Hepatocyte (in vitro differentiated cells): ENCODE measurements around the gene UGT1A5. TPM values are rescaled to one million over a fixed set of nuclear protein-coding genes. Genes with fewer than 3 reads are reported as not detected.

Experiments used
- DNase-seq: peaks from one replicate; pipeline ENCODE4 v3.0.0-alpha.2; 2016; ENCODE audit warnings: low spot score
- H2AFZ ChIP-seq: fragments of 200-600 bp; sonication (generic); 2 replicates; pipeline ENCODE4 v1.6.0; 2016; ENCODE audit warnings: antibody characterized with exemption, mild to moderate bottlenecking
- H3K27ac ChIP-seq: fragments of 200-600 bp; sonication (generic); 2 replicates; pipeline ENCODE4 v1.5.1; 2016; ENCODE audit warnings: mild to moderate bottlenecking
- H3K27me3 ChIP-seq: fragments of 200-600 bp; sonication (generic); 2 replicates; pipeline ENCODE4 v1.6.1; 2016
- H3K36me3 ChIP-seq: fragments of 200-600 bp; sonication (generic); replicated peaks from 2 replicates; pipeline ENCODE4 v1.5.1; 2016; ENCODE audit warnings: low read depth; ENCODE audit not compliant: insufficient read depth
- H3K4me1 ChIP-seq: fragments of 200-600 bp; sonication (generic); 2 replicates; pipeline ENCODE4 v1.5.1; 2016; ENCODE audit warnings: mild to moderate bottlenecking, moderate library complexity; ENCODE audit not compliant: insufficient read depth
- H3K4me2 ChIP-seq: fragments of 200-600 bp; sonication (generic); 2 replicates; pipeline ENCODE4 v1.6.0; 2016
- H3K4me3 ChIP-seq: fragments of 200-600 bp; sonication (generic); 2 replicates; pipeline ENCODE4 v1.5.1; 2016; ENCODE audit warnings: mild to moderate bottlenecking
- H3K79me2 ChIP-seq: fragments of 200-600 bp; sonication (generic); 2 replicates; pipeline ENCODE4 v1.6.0; 2017; ENCODE audit warnings: mild to moderate bottlenecking
- H3K9me2 ChIP-seq: fragments of 200-600 bp; sonication (generic); replicated peaks from 2 replicates; pipeline ENCODE4 v1.6.0; 2017; ENCODE audit warnings: mild to moderate bottlenecking; ENCODE audit not compliant: insufficient read depth
- H3K9me3 ChIP-seq: fragments of 200-600 bp; sonication (generic); 2 replicates; pipeline ENCODE4 v1.5.1; 2016; ENCODE audit warnings: low read depth, mild to moderate bottlenecking
- H4K20me1 ChIP-seq: fragments of 200-600 bp; sonication (generic); 2 replicates; pipeline ENCODE4 v1.6.0; 2016; ENCODE audit warnings: mild to moderate bottlenecking; ENCODE audit not compliant: insufficient read depth, poor library complexity, severe bottlenecking
- EZH2 ChIP-seq: fragments of 200-600 bp; sonication (generic); IDR thresholded peaks from 2 replicates; pipeline ENCODE4 v1.6.1; 2016; ENCODE audit warnings: antibody characterized with exemption, mild to moderate bottlenecking, borderline replicate concordance
- EZH2phosphoT487 ChIP-seq: fragments of 200-600 bp; sonication (generic); IDR thresholded peaks from one replicate; pipeline ENCODE4 v1.6.1; 2018; ENCODE audit warnings: antibody characterized with exemption, mild to moderate bottlenecking, low read depth, moderate library complexity; ENCODE audit not compliant: unreplicated experiment, severe bottlenecking
- WGBS: methylation state at CpG from one replicate; pipeline ENCODE4 v1.1.6; 2016; ENCODE audit warnings: low lambda C conversion rate; ENCODE audit errors: missing lambda C conversion rate; 5-methylcytosine and 5-hydroxymethylcytosine counted together
- polyA plus RNA-seq: library from polyadenylated mRNA; unstranded; fragments of >200 nt; fragmentation: Nextera tagmentation; extraction: Ambion mirVana; gene quantifications from 2 replicates; pipeline ENCODE4 v1.2.1, GENCODE V29; 2016
- total RNA-seq: library from RNA; depleted of rRNA; stranded (reverse); fragments of >200 nt; gene quantifications from 2 replicates; pipeline ENCODE4 v1.2.3, GENCODE V29; 2014
- TF ChIP-seq, protein P1 (sequence below): fragments of 200-600 bp; sonication (generic); IDR thresholded peaks from 2 replicates; pipeline ENCODE4 v1.5.1; 2016; ENCODE audit warnings: antibody characterized with exemption, mild to moderate bottlenecking; ENCODE audit not compliant: poor library complexity

Gene UGT1A5
- total and polyA plus RNA-seq, 2 experiments from 2014 or later = not detected

DNA sequence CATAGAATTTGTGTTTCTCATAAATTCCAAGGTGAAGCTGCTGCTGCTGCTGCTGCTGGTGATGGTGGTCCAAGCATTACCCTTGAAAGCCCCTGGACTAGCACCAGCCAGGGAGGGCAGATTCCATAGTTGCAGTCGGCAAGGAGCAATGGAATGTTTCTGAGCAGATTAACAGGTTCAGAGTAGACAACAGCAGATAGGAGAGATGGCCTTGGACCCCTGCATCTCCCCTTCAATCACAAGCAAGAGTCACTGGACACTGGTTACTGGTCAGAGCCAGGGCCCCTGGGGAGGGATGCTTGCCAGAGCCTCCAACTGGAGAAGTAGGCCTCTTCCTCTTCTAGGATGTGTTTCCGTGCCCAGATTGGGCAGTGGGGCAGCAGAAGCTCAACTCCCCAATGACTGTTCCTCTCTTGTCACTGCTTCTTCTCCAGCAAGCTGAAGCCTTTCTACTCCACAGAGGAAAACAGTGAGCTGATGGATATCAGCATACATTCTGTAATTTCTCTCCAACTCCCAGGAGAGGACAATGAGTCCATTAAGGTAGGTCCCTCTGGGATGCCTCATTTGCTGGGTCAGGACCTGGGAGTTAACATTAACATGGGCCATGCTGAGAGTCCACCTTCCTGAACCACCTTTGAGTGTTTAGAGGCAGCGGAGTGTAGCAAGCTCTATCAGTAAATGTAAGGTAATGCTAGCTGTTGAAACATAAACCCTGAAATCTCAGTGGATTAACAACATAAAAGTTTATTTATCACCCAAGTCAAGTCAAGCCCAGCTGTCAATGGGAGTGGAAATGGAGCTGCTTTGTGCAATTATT is 100.7 kb downstream of the UGT1A5 start:
- Histone ChIP-seq H3K79me2 (no peaks in the 10 kb centered on the region), H3K27ac (no peak overlapping the region), H3K4me3 (no peak overlapping the region), H3K9me2 (no peaks in the 10 kb centered on the region), H3K27me3 (no peaks in the 10 kb centered on the region), H3K36me3 (no peaks in the 10 kb centered on the region), H3K9me3 (no peaks in the 10 kb centered on the region), H4K20me1 (no peaks in the 10 kb centered on the region), H3K4me2 (no peak overlapping the region), H2AFZ (no peak overlapping the region), H3K4me1 (peaks cover 10% of the 10 kb centered on the region)
- no peak for DNase-seq
- TF ChIP-seq, protein P1, sequence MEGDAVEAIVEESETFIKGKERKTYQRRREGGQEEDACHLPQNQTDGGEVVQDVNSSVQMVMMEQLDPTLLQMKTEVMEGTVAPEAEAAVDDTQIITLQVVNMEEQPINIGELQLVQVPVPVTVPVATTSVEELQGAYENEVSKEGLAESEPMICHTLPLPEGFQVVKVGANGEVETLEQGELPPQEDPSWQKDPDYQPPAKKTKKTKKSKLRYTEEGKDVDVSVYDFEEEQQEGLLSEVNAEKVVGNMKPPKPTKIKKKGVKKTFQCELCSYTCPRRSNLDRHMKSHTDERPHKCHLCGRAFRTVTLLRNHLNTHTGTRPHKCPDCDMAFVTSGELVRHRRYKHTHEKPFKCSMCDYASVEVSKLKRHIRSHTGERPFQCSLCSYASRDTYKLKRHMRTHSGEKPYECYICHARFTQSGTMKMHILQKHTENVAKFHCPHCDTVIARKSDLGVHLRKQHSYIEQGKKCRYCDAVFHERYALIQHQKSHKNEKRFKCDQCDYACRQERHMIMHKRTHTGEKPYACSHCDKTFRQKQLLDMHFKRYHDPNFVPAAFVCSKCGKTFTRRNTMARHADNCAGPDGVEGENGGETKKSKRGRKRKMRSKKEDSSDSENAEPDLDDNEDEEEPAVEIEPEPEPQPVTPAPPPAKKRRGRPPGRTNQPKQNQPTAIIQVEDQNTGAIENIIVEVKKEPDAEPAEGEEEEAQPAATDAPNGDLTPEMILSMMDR = no peak
- no peak for TF ChIP-seq EZH2phosphoT487
- TF ChIP-seq EZH2 = no peak
- 79% methylated on average over 3 of the region's 3 CpGs for WGBS

DNA sequence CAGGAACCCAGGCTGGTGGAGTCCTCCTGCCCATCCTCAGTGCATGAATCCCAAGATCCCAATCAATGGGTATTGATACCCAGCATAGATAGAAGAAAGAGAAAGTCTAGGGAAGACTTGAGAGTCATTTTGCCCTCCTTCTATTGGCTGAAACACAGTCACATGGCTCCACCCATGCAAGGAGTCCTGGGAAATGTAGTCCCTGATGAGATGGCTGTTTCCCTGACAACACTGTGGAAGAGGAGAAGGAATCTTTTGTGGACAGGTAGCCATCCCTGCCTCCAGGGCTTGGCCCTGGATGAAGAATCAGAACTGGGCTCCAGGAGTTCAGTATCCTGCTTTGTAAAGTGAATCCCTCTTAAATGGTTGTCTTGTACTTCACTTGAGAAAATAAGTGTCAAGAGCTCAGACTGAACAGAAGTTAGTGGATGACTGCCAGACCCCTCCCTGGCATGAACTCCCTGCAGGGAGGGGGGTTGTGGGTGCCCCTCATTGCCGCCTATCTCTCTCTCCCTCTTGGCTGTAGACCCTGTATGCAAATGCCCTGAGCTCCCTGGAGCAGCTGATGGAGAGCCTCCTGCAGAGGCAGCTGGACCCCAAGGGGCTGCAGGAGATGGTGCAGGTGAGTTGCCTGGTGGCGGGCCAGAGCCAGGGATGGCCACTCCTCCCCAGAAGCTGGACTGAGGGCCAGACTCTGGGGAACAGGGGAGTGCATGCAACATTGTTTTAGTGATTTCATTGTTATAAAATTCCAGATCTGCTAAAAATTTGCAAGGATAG is 101.5 kb downstream of the UGT1A5 start:
- Histone ChIP-seq H3K9me3 (no peaks in the 10 kb centered on the region), H2AFZ (no peak overlapping the region), H3K4me1 (peaks cover 10% of the 10 kb centered on the region), H3K9me2 (no peaks in the 10 kb centered on the region), H3K79me2 (no peaks in the 10 kb centered on the region), H3K4me3 (no peak overlapping the region), H3K4me2 (no peak overlapping the region), H4K20me1 (no peaks in the 10 kb centered on the region), H3K36me3 (no peaks in the 10 kb centered on the region), H3K27ac (no peak overlapping the region), H3K27me3 (no peaks in the 10 kb centered on the region)
- WGBS = 78% methylated on average over 2 of the region's 2 CpGs
- DNase-seq = no peak
- TF ChIP-seq EZH2phosphoT487 = no peak
- no peak for TF ChIP-seq EZH2
- TF ChIP-seq, protein P1 = no peak

DNA sequence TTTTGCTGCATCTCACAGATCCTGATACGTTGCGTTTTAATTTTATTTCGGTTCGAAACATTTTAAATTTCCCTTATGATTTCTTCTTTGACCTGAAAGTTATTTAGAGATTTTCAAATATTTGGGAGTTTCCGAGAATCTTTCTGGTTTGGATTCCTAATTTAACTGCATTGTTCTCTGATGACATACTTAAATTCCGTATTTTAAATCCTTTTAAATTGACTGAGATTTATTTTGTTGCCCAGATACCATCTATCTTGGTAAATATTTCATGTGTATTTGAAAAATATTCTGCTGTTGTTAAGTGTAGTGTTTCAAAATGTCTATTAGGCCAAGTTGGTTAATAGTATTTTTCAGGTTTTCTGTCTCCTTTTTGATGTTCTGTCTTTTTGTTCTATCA is 103.2 kb downstream of the UGT1A5 start:
- TF ChIP-seq EZH2phosphoT487 = no peak
- H3K36me3 ChIP-seq = no peaks in the 10 kb centered on the region
- H3K4me2 ChIP-seq = no peak overlapping the region
- no peaks in the 10 kb centered on the region for H3K9me3 ChIP-seq
- no peaks in the 10 kb centered on the region for H3K9me2 ChIP-seq
- H3K4me3 ChIP-seq = no peak overlapping the region
- no peak overlapping the region for H2AFZ ChIP-seq
- H3K4me1 ChIP-seq = peaks cover 10% of the 10 kb centered on the region
- 84% methylated on average over 6 of the region's 6 CpGs for WGBS
- H4K20me1 ChIP-seq = no peaks in the 10 kb centered on the region
- no peaks in the 10 kb centered on the region for H3K27me3 ChIP-seq
- no peak for DNase-seq
- no peak overlapping the region for H3K27ac ChIP-seq
- H3K79me2 ChIP-seq = no peaks in the 10 kb centered on the region

DNA sequence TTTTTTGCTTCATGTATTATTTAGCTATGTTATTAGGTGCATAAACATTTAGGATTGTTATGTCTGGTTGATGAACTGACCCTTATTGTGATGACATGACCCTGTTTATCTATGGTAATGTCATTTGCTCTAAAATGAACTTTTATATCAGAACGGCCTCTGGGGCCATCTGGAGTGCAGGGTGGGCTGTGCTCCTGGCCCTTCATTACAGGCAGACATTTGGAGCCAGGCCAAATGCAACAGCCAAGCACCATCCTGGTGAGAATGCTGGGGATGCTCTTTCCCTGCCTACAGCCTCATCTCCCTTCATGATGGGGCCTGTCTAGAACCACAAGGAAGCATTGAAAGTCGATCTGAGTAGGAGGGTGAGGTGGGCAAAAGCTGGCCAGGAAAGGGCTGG is 103.6 kb downstream of the UGT1A5 start:
- Histone ChIP-seq H3K9me2 (no peaks in the 10 kb centered on the region), H3K27me3 (no peaks in the 10 kb centered on the region), H3K9me3 (no peaks in the 10 kb centered on the region), H3K4me3 (no peak overlapping the region), H3K4me1 (peaks cover 10% of the 10 kb centered on the region), H3K36me3 (no peaks in the 10 kb centered on the region), H3K79me2 (no peaks in the 10 kb centered on the region), H3K27ac (no peak overlapping the region), H2AFZ (no peak overlapping the region), H3K4me2 (no peak overlapping the region), H4K20me1 (no peaks in the 10 kb centered on the region)
- TF ChIP-seq EZH2phosphoT487 (no peak), EZH2 (no peak)
- TF ChIP-seq, protein P1 = no peak
- no peak for DNase-seq
- 66% methylated on average over 2 of the region's 2 CpGs for WGBS
